Measurements from ENCODE around the gene ULK4.
"Not testable (repeated sequence)": the region's sequence is repeated elsewhere in the genome, so short reads cannot be mapped to it uniquely, and the experiment has no call there.

The ULK4 gene

GRCh38 chr3:41286305-41286704 is 675.6 kb downstream of the ULK4 start:
- no peak for DNase-seq

GRCh38 chr3:41284934-41285333 is 677.0 kb downstream of the ULK4 start:
- not testable (repeated sequence) for DNase-seq

- DNase-seq = peak; percentile 6
Observed at GRCh38 chr3:41277790-41278465, 684.0 kb downstream of the ULK4 start.

- DNase-seq = no peak
Observed at GRCh38 chr3:41276191-41276590, 685.7 kb downstream of the ULK4 start.

- no peak for DNase-seq
Observed at GRCh38 chr3:41274944-41275668, 686.8 kb downstream of the ULK4 start.

GRCh38 chr3:41272667-41273066 is 689.2 kb downstream of the ULK4 start:
- no peak for DNase-seq

- peak; percentile 62 for DNase-seq
Observed at GRCh38 chr3:41267975-41268640, 693.8 kb downstream of the ULK4 start.

GRCh38 chr3:41265823-41266273 is 696.1 kb downstream of the ULK4 start:
- no peak for DNase-seq

GRCh38 chr3:41265011-41265545 is 696.8 kb downstream of the ULK4 start:
- no peak for DNase-seq

GRCh38 chr3:41260063-41260450 is 701.8 kb downstream of the ULK4 start:
- DNase-seq = no peak

- DNase-seq = no peak
Observed at GRCh38 chr3:41259449-41260062, 702.3 kb downstream of the ULK4 start.

GRCh38 chr3:41258239-41258800 is 703.6 kb downstream of the ULK4 start:
- no peak for DNase-seq

- no peak for DNase-seq
Observed at GRCh38 chr3:41251593-41251992, 710.3 kb downstream of the ULK4 start.

GRCh38 chr3:41250825-41251224 is 711.1 kb downstream of the ULK4 start:
- DNase-seq = no peak

GRCh38 chr3:41249318-41249717 is 712.6 kb downstream of the ULK4 start:
- DNase-seq = no peak

GRCh38 chr3:41248525-41248924 is 713.4 kb downstream of the ULK4 start:
- DNase-seq = no peak

- DNase-seq = no peak
Observed at GRCh38 chr3:41247055-41248004, 714.6 kb downstream of the ULK4 start.

- no peak for DNase-seq
Observed at GRCh38 chr3:41244620-41245336, 717.1 kb downstream of the ULK4 start.

GRCh38 chr3:41243183-41243582 is 718.7 kb downstream of the ULK4 start:
- no peak for DNase-seq

- DNase-seq = no peak
Observed at GRCh38 chr3:41241800-41242571, 719.9 kb downstream of the ULK4 start.
